IPS-11a (cell line): ENCODE results near the gene THOC5.
A peak's percentile ranks its signal among the peaks of the same experiment; 100 is the strongest.

Source experiments
- H3K4me3 ChIP-seq: one replicate; pipeline ENCODE4 v1.5.1; 2013; ENCODE audit warnings: low read depth, low read length, control low read depth

The THOC5 gene

DNA sequence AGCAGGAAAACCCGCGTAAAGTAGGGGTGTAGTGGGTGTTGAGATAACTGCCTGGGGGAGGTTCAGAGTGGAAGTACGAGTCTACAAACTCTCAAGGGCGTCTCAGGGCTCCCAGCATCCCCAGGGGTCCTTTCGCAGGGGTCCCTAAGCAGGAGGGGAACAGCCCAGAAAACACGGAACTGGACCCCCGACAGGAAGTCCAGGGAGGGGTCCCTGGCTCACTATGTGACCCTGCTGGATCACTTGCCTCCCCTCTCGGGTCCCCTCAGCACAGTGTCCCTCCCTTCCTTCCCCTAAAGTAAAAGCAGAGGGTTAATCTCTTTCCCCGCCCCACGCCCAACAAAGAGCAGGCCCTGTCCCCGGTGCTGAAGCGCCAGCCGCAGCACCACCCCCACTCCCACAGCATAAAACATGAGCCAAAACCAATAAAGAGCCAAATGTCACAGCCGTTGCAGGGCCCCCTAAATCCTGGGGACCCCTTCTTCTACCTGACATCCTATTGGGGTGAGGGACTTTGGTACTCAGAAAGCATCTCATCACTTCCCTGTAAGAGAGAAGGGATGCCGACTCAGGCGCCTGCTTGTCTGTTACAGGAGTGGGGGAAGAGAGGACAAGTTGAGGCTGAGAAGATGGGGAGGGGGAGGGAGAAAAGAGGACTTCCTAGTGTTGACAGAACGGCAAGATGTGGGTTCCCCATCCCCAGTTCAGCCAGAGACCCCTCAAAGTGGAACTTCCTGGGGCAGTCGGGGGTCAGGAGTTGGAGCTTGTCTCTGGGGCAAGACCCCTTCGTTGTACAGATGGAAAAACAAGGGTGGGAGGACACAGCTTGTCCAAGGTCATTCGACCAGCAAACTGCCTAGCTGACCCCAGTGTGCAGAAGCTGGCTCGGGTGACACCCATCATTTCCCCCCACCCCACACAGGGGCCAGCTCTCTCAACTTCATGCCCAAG is 75.0 kb downstream of the THOC5 start:
- H3K4me3 ChIP-seq = no peak overlapping the region

DNA sequence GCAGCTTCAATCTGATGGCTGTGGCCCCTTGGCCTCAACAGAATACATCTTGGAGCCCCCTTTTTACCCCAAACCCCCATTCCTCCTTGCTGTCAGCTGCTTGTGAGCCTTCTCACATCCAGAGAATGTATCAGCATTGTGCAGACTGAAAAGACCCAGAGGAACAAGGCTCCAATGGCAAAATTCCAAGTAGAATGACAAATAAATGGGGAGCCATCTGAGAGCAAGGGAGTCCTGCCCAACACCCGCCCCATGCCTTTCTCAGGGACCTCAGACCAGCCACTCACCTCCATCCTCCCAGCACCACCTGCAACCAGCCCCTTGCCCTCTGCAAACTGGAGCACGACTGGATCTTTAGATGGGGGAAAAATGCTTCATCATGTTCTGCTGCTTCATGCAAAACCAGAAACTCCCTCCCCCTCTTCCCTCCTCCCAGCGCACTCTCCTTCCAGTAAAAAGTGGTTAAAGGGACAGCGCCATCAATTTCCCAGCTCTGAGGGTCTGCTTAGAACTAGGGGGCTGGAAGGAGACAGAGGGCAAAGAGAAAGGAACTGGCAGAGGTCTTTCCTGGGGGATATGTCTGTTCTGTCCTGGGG is 75.7 kb downstream of the THOC5 start:
- H3K4me3 ChIP-seq = no peak overlapping the region

DNA sequence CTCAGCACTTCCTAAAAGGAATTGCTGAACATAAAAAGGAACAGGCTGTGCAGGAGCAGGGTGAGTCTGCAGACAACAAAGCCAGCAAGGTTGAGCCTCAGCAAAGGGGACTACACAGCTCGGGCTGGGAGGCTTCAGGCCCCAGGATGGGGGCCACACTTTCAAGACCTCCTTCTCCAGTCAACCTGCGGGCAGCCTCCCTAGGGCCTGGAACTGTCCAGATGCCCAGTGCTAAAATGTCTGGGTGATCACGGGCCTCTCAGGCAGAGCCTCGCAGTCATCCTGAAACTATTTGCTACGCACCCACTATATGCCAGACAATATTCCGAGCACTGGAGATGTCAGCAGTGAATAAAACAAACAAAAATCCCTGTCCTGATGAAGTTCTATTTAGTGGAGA is 77.4 kb downstream of the THOC5 start:
- no peak overlapping the region for H3K4me3 ChIP-seq

DNA sequence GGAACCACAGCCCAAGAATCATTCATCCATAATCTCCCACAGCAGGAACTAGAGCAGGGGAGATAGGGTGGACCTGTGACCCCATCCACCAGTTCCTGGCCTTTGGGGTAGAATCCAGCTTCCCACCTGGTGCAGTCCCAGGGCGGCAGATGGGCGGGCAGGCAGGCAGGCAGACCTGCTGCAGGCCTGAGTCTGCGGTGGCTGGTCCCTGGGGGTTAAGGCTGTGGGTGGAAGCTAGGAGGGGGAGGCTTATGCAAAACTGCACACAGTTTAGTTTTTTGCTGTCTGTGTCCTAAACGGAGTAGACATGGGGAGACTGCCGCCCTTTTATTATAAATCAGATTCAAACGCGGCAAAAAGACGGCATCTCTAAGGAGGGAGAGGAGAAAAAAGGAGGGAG is 78.0 kb downstream of the THOC5 start:
- H3K4me3 ChIP-seq = no peak overlapping the region

DNA sequence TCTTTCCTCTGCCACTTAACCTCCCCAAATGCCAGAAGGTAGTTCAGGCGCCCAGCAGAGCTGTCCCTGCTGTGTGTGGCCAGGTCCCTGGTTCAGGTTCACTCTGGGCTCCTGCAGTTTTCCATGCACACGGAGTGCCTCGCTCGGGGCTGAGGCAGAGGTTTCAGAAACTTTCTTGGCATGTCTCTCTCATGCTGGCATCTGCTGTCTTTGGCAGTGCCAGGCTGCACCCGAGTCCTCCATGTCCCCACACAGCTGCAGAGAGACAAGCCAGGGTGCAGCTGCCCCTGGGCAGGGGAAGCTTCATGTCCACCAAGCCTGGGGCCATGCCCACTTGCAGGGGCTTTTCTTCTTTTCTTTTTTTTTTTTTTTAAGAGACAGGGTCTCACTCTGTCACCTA is 80.6 kb downstream of the THOC5 start:
- H3K4me3 ChIP-seq = no peak overlapping the region

DNA sequence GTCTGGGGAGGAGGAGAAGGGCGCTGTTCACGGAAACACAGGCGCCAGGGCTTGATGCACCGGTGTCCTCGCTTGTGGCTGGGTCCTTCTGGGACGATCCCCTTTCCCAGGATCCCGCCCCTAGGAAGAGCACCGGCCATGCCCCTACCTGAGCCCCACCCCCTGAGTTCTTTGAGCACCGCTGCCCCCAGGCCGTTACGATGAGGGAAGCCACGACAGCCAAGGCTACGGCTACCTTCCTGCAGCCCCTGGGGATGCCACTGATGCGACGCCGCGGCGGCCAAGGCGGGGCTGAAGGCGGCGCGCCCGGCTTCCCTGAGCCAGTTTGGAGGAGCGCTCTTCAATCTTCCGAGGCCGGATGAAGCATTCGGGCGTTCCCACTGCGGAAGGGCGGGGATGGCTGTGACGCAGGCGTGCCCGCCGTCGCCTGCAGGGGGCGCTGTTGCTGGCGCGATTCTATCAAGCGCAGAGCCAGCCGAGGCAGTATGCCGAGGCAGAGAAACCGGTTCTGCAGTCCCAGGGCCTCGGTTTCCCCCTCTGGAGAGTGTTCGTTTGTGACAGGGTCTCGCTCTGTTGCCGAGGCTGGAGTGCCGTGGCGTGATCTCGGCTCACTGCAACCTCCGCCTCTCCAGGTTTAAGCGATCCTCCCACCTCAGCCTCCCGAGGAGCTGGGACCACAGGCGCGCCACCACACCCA is 83.2 kb downstream of the THOC5 start:
- H3K4me3 ChIP-seq = peak overlapping the region; percentile 31

DNA sequence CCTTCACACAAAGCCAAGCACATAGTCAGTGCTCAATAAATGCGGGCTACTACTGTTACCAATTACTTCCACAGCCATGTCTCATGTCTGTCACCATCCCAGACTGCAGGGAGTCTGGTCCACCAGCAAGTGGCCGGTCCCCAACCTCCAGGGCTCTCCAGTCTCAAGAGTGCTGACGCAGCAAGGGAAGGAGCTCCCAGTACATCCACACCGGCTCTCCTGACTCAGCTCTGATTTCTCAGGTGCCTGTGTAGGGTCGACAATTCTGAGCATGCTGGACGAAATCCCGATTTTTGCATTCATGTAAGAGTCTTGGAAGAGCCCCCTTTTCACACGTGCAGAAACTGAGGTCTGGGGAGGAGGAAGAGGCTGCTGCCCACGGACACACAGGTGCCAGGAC is 83.8 kb downstream of the THOC5 start:
- peak overlapping the region; percentile 31 for H3K4me3 ChIP-seq

DNA sequence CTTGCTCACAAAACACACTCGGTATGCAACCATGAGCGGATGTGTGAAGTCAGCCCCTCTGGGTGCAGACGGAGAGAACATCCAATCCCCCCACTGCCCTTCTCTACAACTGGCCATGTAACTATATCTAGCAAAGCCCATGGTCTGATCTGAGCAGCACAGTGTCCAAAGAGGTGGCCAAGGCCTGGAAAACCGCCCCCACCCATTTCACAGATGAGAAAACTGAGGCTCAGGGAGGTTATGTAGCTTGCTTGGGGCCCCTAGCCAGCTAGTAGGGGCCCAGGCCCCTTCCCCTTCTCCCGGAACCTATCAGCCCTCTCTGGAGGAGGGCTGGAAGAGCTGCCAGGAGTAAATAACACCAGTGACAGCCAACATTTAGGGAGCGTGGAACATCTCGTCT is 89.0 kb downstream of the THOC5 start:
- no peak overlapping the region for H3K4me3 ChIP-seq

DNA sequence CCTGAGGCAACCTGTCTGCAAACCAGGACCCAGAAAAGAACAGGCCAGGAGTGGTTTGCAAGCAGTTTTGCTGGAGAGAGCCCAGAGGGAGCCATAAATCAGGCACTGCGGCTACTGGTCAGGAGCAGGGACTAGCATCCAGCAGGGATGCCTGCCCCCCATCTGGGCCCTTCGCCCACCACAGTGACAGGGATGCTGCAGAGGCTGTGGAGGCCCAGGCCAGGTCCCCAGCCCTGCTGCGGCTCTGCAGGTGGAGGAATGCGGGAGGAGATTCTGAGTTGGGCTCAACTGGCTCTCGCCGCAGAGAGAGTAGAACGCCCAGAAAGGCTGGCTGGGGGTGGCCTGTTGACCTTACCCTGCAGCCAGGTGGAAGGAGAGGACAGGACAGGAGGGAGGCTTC is 89.9 kb downstream of the THOC5 start:
- H3K4me3 ChIP-seq = no peak overlapping the region

DNA sequence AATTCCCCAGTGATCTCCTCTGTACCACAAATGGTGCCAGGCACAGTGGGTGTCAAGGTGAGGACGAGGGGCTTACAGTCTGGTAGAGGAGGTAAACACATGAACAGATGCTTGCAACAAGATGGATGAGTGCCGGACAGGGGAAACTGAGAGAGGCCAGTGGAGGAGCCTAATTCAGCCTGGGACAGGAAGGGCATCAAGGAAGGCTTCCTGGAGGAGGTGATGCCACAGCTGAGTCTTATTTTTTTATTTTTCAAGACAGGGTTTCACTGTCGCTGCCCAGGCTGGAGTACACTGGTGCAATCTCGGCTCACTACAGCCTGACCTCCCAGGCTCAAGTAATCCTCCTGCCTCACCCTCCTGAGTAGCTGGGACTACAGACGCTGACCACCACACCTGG is 92.3 kb downstream of the THOC5 start:
- no peak overlapping the region for H3K4me3 ChIP-seq

DNA sequence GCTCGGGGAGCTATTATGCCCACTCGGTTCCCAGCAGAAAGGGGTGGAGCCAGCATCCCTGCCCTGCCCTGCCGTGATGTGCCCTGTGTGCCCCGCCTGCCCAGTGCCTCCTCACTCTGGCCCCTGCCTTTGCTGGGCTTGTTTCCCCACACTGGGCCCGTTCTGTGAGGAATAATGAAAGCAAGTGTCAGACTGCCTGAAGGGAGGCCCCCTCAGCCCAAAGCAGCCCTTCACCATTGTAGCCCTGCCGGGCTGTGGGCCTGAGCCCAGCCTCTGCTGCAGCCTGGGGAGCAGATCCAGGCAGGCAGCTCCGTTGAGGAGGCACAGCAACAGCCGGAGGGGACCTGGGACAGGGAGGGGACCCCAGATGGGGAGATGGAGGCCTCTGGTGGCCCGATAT is 93.8 kb downstream of the THOC5 start:
- H3K4me3 ChIP-seq = no peak overlapping the region

DNA sequence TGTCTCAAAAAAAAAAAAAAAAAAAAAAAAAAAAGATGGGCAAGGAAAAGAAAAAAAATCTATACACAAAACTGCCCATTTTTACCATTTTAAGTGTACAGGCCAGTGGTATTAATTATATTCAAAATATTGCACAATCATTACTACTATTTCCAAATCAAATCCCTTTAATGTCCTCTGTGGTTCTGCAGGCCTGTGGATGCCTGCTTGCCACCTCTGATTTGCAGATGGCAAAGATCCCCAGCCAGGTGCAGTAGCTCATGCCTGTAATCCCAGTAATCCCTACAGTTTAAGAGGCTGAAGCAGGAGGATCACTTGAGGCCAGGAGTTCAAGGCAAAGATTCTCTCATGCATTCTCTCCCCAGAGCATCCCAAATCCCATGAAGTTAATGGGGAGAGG is 95.0 kb downstream of the THOC5 start:
- H3K4me3 ChIP-seq = no peak overlapping the region

DNA sequence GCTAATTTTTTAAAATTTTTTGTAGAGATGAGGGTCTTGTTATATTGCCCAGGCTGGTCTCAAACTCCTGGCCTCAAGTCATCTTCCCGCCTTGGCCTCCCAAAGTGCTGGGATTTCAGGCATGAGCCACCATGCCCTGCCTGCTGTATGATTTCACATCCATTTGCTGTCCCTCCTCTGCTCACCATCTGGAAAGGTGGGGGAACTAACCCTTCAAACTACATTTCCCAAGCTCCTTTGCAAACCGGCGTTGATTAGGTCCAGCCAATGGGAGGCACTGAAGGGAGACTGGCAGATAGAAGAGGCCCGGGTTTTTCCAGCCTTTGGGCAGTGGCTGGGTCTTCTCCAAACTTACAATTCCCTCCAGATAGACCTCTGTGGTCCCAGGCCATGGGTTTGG is 95.8 kb downstream of the THOC5 start:
- no peak overlapping the region for H3K4me3 ChIP-seq

DNA sequence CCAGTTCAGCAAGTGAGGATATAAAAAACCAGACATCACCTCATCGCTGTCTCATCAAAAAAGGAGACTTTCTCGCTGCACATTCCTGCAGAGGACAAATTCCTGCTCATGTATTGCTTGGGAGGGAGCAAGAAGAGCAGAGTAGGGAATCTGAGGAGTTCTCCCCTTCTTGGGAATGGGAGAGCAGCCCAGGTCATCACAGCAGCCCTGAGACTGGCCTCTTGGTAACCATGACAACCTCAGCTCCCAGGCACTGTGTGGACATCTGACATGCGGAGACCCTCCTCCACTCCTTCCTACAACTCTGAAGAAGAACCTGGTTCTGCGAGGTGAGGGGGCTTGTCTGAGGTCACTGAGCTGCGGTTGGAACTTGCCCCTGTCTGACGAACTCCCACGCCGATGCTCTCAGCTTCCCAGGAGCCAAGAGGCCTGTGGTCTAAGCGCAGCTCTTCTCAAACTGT is 97.3 kb downstream of the THOC5 start:
- H3K4me3 ChIP-seq = no peak overlapping the region
